ENCODE data around the gene RHOT2. TPM values are rescaled to one million over a fixed set of nuclear protein-coding genes. Genes with fewer than 3 reads are reported as not detected.

The RHOT2 gene
- total and polyA plus RNA-seq, 2 experiments from 2014 or later, result 129 to 163 TPM

GRCh38 chr16:662597-662996 lies 5.3 kb upstream of the RHOT2 start:
- H3F3A ChIP-seq (replicated peaks; ENCODE audit: low read depth), result 0 out of 2 replicates have a peak, but pooled peaks cover 4% of the 10 kb centered on the region
- no peaks in the 10 kb centered on the region for H3K9me2 ChIP-seq (ENCODE audit: insufficient read depth)
- H3K79me2 ChIP-seq (replicated peaks; ENCODE audit: insufficient read depth), result no peaks in the 10 kb centered on the region
- no peaks in the 10 kb centered on the region for H4K20me1 ChIP-seq (replicated peaks; ENCODE audit: insufficient read depth)
- Mint-ChIP-seq H3K4me1 (no peaks in the 10 kb centered on the region), H3K36me3 (ENCODE audit: low read depth) (peaks cover 8% of the 10 kb centered on the region; the same call in 1 of the 3 replicates), H3K9me3 (no peaks in the 10 kb centered on the region; the same call in 2 of the 3 replicates), H3K27me3 (ENCODE audit: insufficient read depth, low read depth, poor library complexity) (peaks cover 4% of the 10 kb centered on the region), H3K4me3 (no peak overlapping the region), H3K27ac (no peak overlapping the region)
- no peaks in the 10 kb centered on the region for H3K36me3 ChIP-seq (ENCODE audit: insufficient read depth)
- H2AFZ ChIP-seq, result no peak overlapping the region
- no peak overlapping the region for H3K4me3 ChIP-seq
- TF ChIP-seq, protein P1, sequence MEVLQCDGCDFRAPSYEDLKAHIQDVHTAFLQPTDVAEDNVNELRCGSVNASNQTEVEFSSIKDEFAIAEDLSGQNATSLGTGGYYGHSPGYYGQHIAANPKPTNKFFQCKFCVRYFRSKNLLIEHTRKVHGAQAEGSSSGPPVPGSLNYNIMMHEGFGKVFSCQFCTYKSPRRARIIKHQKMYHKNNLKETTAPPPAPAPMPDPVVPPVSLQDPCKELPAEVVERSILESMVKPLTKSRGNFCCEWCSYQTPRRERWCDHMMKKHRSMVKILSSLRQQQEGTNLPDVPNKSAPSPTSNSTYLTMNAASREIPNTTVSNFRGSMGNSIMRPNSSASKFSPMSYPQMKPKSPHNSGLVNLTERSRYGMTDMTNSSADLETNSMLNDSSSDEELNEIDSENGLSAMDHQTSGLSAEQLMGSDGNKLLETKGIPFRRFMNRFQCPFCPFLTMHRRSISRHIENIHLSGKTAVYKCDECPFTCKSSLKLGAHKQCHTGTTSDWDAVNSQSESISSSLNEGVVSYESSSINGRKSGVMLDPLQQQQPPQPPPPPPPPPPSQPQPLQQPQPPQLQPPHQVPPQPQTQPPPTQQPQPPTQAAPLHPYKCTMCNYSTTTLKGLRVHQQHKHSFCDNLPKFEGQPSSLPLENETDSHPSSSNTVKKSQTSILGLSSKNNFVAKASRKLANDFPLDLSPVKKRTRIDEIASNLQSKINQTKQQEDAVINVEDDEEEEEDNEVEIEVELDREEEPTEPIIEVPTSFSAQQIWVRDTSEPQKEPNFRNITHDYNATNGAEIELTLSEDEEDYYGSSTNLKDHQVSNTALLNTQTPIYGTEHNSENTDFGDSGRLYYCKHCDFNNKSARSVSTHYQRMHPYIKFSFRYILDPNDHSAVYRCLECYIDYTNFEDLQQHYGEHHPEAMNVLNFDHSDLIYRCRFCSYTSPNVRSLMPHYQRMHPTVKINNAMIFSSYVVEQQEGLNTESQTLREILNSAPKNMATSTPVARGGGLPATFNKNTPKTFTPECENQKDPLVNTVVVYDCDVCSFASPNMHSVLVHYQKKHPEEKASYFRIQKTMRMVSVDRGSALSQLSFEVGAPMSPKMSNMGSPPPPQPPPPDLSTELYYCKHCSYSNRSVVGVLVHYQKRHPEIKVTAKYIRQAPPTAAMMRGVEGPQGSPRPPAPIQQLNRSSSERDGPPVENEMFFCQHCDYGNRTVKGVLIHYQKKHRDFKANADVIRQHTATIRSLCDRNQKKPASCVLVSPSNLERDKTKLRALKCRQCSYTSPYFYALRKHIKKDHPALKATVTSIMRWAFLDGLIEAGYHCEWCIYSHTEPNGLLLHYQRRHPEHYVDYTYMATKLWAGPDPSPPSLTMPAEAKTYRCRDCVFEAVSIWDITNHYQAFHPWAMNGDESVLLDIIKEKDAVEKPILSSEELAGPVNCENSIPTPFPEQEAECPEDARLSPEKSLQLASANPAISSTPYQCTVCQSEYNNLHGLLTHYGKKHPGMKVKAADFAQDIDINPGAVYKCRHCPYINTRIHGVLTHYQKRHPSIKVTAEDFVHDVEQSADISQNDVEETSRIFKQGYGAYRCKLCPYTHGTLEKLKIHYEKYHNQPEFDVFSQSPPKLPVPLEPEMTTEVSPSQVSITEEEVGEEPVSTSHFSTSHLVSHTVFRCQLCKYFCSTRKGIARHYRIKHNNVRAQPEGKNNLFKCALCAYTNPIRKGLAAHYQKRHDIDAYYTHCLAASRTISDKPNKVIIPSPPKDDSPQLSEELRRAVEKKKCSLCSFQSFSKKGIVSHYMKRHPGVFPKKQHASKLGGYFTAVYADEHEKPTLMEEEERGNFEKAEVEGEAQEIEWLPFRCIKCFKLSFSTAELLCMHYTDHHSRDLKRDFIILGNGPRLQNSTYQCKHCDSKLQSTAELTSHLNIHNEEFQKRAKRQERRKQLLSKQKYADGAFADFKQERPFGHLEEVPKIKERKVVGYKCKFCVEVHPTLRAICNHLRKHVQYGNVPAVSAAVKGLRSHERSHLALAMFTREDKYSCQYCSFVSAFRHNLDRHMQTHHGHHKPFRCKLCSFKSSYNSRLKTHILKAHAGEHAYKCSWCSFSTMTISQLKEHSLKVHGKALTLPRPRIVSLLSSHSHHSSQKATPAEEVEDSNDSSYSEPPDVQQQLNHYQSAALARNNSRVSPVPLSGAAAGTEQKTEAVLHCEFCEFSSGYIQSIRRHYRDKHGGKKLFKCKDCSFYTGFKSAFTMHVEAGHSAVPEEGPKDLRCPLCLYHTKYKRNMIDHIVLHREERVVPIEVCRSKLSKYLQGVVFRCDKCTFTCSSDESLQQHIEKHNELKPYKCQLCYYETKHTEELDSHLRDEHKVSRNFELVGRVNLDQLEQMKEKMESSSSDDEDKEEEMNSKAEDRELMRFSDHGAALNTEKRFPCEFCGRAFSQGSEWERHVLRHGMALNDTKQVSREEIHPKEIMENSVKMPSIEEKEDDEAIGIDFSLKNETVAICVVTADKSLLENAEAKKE (CRISPR knock-in tag; IDR thresholded peaks at IDR 0.05), result no peak
- TF ChIP-seq EZH2phosphoT487 (IDR thresholded peaks at IDR 0.05; ENCODE audit: unreplicated experiment) (no peak), CTCF (conservative IDR thresholded peaks at IDR 0.05; ENCODE audit: low read depth in 2 of 2) (no peak), ZNF114 (CRISPR knock-in tag; IDR thresholded peaks at IDR 0.05) (no peak), STAT1 (IDR thresholded peaks at IDR 0.05; ENCODE audit: unreplicated experiment) (no peak), POLR2AphosphoS5 (IDR thresholded peaks at IDR 0.05; ENCODE audit: low read depth) (no peak), EZH2 (IDR thresholded peaks at IDR 0.05; ENCODE audit: low read depth, unreplicated experiment) (no peak), CREB1 (CRISPR knock-in tag; IDR thresholded peaks at IDR 0.05; ENCODE audit: low read depth) (no peak), ZNF331 (CRISPR knock-in tag; IDR thresholded peaks at IDR 0.05; ENCODE audit: low read depth) (no peak), ETS1 (IDR thresholded peaks at IDR 0.05) (no peak), NANOG (IDR thresholded peaks at IDR 0.05; ENCODE audit: borderline replicate concordance) (no peak), JUNB (IDR thresholded peaks at IDR 0.05; ENCODE audit: unreplicated experiment) (no peak)
- TF ChIP-seq, protein P2, sequence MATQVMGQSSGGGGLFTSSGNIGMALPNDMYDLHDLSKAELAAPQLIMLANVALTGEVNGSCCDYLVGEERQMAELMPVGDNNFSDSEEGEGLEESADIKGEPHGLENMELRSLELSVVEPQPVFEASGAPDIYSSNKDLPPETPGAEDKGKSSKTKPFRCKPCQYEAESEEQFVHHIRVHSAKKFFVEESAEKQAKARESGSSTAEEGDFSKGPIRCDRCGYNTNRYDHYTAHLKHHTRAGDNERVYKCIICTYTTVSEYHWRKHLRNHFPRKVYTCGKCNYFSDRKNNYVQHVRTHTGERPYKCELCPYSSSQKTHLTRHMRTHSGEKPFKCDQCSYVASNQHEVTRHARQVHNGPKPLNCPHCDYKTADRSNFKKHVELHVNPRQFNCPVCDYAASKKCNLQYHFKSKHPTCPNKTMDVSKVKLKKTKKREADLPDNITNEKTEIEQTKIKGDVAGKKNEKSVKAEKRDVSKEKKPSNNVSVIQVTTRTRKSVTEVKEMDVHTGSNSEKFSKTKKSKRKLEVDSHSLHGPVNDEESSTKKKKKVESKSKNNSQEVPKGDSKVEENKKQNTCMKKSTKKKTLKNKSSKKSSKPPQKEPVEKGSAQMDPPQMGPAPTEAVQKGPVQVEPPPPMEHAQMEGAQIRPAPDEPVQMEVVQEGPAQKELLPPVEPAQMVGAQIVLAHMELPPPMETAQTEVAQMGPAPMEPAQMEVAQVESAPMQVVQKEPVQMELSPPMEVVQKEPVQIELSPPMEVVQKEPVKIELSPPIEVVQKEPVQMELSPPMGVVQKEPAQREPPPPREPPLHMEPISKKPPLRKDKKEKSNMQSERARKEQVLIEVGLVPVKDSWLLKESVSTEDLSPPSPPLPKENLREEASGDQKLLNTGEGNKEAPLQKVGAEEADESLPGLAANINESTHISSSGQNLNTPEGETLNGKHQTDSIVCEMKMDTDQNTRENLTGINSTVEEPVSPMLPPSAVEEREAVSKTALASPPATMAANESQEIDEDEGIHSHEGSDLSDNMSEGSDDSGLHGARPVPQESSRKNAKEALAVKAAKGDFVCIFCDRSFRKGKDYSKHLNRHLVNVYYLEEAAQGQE (IDR thresholded peaks at IDR 0.05; ENCODE audit: unreplicated experiment), result no peak
- no peak overlapping the region for H3K4me2 ChIP-seq
- H3K4me1 ChIP-seq (ENCODE audit: insufficient read depth), result no peaks in the 10 kb centered on the region
- H3K27ac ChIP-seq (ENCODE audit: low read depth), result no peak overlapping the region
- no peak for DNase-seq (ENCODE audit: low spot score)
- no peak for ATAC-seq
- H3K27me3 ChIP-seq (ENCODE audit: insufficient read depth), result no peaks in the 10 kb centered on the region
